ENCODE measurements around the gene KCND1. TPM values are rescaled to one million over a fixed set of nuclear protein-coding genes. Genes with fewer than 3 reads are reported as not detected.

The KCND1 gene
- total and polyA plus RNA-seq, 10 of the 15 experiments (the other 5 are each of a cell fraction or from before 2014, with no cell fraction given) = 0.02 to 1.0 (median 0.39) TPM

DNA sequence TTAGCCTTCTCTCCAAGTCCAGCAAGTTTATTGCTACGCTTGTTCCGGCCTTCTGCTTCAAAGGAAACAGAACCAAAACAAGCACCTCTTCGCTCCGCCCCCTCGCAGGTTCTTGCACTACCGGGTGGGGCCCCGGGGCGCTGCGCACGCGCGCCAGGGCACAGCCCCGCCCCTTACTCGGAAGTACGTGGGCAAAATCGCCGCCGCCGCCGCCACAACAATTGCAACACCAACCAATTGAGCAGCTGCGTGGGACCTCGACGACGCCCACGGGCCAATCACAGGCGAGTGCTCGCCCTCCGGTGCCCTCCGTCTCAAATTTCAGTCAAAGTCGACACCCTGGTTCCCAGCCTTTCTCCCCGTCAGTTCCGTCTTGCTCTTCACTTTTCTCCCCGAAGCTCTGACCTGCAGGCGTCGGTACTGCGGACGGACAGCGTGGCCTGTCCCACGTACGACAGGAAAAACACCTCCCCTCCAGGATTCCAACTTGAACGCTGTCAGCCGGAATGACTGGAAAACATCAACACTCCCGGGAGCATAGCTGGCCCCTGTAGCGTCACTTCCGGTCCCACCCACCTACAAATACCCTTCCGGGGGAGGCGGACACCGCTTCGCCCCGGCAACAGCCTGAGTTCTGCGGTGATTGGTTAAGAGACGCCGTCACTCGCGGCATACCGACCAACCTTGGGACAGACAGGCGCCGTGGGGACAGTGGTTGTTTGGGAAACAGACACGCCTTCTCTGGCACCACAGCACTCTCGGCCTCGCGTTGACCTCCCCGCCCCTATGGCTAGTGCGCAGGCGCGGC lies 13.6 kb downstream of the KCND1 start (continued):
- TF ChIP-seq MEF2B (IDR thresholded peaks at IDR 0.05; ENCODE audit: partially characterized antibody, poor library complexity, severe bottlenecking) (peak; percentile 20), ZNF24 (IDR thresholded peaks at IDR 0.05) (no peak), SMAD5 (IDR thresholded peaks at IDR 0.05; ENCODE audit: low read depth) (peak; percentile 67; the same call in 1 of the 2 replicates), BRCA1 (IDR thresholded peaks at IDR 0.05; ENCODE audit: low read depth, low read length) (no peak), SIN3A (IDR thresholded peaks at IDR 0.05; ENCODE audit: low read depth, low read length) (peak; percentile 61; the same call in 1 of the 2 replicates), IKZF1 (conservative IDR thresholded peaks at IDR 0.05) (peak; percentile 61), RBBP5 (conservative IDR thresholded peaks at IDR 0.05) (no peak), PML (IDR thresholded peaks at IDR 0.05; ENCODE audit: low read length) (peak; percentile 57; the same call in 1 of the 2 replicates), TCF12 (IDR thresholded peaks at IDR 0.05; ENCODE audit: low read depth, low read length) (no peak), RAD21 (IDR thresholded peaks at IDR 0.05; ENCODE audit: insufficient read depth, low read depth, low read length) (no peak), BCL11A (IDR thresholded peaks at IDR 0.05; ENCODE audit: low read depth, low read length) (no peak), MTA2 (IDR thresholded peaks at IDR 0.05; ENCODE audit: low read depth) (no peak), NRF1 (conservative IDR thresholded peaks at IDR 0.05; ENCODE audit: low read depth, low read length) (peak; percentile 66), EZH2 (IDR thresholded peaks at IDR 0.05; ENCODE audit: borderline replicate concordance, control insufficient read depth, low read depth, low read length) (no peak), POLR2AphosphoS2 (IDR thresholded peaks at IDR 0.05; ENCODE audit: low read depth, low read length) (0 out of 2 replicates have a peak, but pooled peaks have one; percentile 59), HCFC1 (IDR thresholded peaks at IDR 0.05; ENCODE audit: low read length) (no peak; the same call in 1 of the 2 replicates), DPF2 (IDR thresholded peaks at IDR 0.05) (no peak; the same call in 1 of the 2 replicates), NBN (IDR thresholded peaks at IDR 0.05) (peak; percentile 84), PAX8 (IDR thresholded peaks at IDR 0.05) (no peak), CHD1 (IDR thresholded peaks at IDR 0.05; ENCODE audit: low read depth, low read length) (no peak)
- TF ChIP-seq, protein P1, sequence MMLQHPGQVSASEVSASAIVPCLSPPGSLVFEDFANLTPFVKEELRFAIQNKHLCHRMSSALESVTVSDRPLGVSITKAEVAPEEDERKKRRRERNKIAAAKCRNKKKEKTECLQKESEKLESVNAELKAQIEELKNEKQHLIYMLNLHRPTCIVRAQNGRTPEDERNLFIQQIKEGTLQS (IDR thresholded peaks at IDR 0.05; ENCODE audit: borderline replicate concordance, extremely low read depth, low read depth, low read length) = no peak
- TF ChIP-seq, protein P2, sequence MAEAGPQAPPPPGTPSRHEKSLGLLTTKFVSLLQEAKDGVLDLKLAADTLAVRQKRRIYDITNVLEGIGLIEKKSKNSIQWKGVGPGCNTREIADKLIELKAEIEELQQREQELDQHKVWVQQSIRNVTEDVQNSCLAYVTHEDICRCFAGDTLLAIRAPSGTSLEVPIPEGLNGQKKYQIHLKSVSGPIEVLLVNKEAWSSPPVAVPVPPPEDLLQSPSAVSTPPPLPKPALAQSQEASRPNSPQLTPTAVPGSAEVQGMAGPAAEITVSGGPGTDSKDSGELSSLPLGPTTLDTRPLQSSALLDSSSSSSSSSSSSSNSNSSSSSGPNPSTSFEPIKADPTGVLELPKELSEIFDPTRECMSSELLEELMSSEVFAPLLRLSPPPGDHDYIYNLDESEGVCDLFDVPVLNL (IDR thresholded peaks at IDR 0.05; ENCODE audit: low read depth, low read length) = no peak
- TF ChIP-seq, protein P3, sequence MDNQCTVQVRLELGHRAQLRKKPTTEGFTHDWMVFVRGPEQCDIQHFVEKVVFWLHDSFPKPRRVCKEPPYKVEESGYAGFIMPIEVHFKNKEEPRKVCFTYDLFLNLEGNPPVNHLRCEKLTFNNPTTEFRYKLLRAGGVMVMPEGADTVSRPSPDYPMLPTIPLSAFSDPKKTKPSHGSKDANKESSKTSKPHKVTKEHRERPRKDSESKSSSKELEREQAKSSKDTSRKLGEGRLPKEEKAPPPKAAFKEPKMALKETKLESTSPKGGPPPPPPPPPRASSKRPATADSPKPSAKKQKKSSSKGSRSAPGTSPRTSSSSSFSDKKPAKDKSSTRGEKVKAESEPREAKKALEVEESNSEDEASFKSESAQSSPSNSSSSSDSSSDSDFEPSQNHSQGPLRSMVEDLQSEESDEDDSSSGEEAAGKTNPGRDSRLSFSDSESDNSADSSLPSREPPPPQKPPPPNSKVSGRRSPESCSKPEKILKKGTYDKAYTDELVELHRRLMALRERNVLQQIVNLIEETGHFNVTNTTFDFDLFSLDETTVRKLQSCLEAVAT (IDR thresholded peaks at IDR 0.05) = peak; percentile 56
- TF ChIP-seq, protein P4, sequence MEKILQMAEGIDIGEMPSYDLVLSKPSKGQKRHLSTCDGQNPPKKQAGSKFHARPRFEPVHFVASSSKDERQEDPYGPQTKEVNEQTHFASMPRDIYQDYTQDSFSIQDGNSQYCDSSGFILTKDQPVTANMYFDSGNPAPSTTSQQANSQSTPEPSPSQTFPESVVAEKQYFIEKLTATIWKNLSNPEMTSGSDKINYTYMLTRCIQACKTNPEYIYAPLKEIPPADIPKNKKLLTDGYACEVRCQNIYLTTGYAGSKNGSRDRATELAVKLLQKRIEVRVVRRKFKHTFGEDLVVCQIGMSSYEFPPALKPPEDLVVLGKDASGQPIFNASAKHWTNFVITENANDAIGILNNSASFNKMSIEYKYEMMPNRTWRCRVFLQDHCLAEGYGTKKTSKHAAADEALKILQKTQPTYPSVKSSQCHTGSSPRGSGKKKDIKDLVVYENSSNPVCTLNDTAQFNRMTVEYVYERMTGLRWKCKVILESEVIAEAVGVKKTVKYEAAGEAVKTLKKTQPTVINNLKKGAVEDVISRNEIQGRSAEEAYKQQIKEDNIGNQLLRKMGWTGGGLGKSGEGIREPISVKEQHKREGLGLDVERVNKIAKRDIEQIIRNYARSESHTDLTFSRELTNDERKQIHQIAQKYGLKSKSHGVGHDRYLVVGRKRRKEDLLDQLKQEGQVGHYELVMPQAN (conservative IDR thresholded peaks at IDR 0.05) = peak; percentile 62; the same call in 1 of the 2 replicates
- TF ChIP-seq, protein P5, sequence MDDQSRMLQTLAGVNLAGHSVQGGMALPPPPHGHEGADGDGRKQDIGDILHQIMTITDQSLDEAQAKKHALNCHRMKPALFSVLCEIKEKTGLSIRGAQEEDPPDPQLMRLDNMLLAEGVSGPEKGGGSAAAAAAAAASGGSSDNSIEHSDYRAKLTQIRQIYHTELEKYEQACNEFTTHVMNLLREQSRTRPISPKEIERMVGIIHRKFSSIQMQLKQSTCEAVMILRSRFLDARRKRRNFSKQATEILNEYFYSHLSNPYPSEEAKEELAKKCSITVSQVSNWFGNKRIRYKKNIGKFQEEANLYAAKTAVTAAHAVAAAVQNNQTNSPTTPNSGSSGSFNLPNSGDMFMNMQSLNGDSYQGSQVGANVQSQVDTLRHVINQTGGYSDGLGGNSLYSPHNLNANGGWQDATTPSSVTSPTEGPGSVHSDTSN (IDR thresholded peaks at IDR 0.05; ENCODE audit: insufficient replicate concordance, low read depth, low read length) = peak; percentile 93

Data from GM12878 (cell line).